ENCODE measurements around the gene ABLIM3.
"Not testable (repeated sequence)": the region's sequence is repeated elsewhere in the genome, so short reads cannot be mapped to it uniquely, and the experiment has no call there.

GRCh38 chr5:149272781-149273180 lies 131.5 kb downstream of the ABLIM3 start:
- not testable (repeated sequence) for TF ChIP-seq POLR2A, CTCF (IDR thresholded peaks at IDR 0.05)

Measured in Peyer's patch (tissue), 4 donors.